Stimulated activated CD4-positive, alpha-beta T cell treated with anti-CD3 and anti-CD28 coated beads, Interleukin-15, amount 100 ng/mL, for 24 hours (primary cell): ENCODE results near the gene SOCS2.
"Not testable (repeated sequence)": the region's sequence is repeated elsewhere in the genome, so short reads cannot be mapped to it uniquely, and the experiment has no call there.

Experiments
- DNase-seq: peaks from one replicate; pipeline ENCODE4 v3.0.0-alpha.2; 2020

The SOCS2 gene

DNA sequence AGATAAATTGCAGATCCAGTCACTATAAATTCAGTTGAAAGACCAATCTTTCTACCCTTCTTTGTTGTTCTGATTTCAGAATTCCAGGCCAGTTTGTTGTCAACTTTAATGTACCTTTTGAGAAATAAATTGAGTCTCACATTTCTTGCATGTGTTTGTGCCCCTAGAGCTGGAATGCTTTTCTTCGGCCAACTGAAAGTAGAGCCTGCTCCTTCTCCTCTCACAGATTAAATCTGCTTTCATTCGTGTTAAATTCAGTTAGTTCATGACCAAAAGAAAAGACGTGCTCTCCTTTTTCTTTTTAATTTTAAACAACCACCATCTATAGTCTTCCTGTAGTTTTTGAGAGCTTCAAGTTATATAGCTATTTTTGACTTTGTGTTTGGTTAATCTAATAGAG is 22.9 kb downstream of the SOCS2 start:
- no peak for DNase-seq

DNA sequence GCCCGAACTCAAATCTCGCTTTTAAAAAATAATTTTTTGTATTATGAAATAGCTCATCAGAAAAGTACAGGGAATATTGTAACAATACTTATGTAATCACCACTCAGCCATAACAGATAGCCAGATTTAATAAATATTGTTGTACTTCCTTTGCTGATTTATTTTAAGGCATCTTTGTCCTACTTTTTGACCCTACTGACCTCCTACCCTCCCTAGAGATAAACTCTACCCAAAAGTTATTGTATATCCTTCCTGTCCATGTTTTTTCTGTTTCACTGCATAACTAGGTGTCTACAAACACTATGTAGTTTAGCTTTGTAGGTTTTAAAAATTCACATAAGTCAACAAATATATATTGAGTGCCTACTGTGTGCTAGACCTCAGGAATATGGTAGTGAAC is 25.1 kb downstream of the SOCS2 start:
- DNase-seq = no peak

DNA sequence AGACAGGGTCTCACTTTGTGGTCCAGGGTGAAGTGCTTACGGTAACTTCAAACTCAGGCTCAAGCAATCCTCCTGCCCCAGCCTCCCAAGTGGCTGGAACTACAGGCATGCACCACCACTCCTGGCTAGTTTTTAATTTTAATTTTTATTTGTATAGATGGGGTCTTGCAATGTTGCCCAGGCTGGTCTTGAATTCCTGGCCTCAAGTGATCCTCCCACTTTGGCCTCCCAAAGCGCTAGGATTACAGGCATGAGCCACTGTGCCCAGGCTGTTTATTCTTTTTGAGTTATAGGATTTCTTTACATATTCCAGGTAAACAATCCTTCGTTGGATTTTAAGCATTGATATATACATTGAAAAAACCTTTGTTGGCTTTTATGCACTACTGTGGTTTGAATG is 26.7 kb downstream of the SOCS2 start:
- no peak for DNase-seq

DNA sequence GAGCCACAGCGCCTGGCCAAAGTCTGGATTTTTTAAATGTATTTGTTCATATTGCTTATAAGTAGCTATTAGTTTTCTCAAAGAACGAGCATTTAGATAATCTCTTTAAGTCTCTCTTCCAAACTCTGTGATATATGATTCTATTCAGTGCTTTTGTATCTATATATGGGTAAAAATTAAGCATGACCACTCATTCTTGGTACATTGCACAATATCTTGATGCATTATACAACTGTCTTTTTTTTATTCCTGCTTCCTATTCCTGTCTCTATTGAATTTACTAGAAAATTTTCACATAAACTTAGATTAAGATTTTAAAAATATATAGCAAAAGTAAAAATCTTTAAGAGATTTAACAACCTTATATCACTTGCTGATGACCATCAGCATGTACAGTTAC is 29.1 kb downstream of the SOCS2 start:
- no peak for DNase-seq

DNA sequence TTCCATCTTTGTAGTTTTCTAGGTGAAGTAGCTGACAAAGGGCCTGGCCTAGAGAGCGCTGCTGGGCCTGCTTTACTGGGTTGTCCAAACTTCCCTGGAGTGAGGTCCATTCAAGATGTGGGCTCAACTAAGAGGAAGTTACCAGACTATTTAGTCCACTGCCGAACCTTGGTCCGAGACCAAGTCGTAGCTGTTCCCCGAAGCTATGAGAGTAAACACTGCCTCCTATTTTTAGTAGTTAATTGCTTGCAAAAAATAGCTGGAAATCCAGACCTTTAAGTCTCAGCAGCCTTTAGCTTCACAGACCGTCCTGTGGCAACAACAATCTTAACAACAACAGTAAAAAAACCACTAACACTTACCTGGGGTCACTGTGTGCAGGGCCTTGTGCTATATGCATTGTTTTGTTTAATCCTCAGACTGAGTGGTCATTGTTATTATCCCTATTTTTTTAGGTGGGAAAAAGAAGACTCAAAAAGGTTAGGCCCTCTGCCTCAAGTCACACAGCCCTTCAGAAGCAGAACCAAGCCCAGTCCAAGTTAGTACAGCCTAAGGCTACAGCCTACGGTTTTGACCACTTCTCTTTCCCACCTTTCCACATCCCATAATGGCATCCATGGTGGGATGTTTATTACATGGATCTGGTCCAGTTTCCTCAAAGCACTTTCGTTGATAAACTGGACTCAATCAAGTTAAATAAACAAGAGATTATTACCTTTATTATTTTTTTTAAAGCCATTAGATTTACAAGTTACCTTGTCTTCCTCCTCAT is 30.6 kb downstream of the SOCS2 start:
- no peak for DNase-seq

DNA sequence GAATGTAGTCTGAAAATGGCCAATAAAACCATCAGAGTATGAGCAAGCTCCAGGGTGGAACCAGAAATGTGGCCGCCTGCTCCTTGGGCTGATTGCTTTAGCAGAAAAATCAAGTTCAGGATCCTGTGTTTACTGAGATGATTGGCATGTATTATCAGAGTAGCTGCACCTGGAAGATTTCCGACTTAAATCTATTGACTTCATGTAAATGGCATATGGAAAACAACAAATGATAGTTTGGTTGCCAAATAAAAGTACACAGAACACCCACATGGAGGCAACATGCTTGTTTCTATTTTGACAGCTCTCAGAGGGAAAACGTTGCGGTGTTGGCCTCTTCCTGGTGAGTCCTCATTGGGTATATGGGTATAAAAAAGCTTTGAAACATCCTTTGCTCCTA is 31.3 kb downstream of the SOCS2 start:
- no peak for DNase-seq

DNA sequence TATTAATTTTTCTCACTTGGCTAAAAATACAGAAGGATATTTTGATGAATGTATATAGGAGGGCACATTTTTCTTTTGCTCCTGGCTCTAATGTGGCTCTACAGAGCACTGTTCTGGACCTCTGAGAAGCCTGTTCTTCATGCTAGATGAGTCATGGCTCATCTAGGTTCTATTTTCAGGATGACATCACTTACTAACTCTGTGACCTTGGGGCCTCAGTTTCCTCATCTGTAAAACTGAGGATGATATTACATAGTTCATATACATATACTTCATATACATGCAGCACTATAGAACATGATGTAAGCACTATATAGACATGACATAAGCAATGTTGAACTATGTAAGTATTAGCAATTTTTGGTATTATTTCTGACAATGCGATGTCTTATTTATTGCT is 35.8 kb downstream of the SOCS2 start:
- no peak for DNase-seq

DNA sequence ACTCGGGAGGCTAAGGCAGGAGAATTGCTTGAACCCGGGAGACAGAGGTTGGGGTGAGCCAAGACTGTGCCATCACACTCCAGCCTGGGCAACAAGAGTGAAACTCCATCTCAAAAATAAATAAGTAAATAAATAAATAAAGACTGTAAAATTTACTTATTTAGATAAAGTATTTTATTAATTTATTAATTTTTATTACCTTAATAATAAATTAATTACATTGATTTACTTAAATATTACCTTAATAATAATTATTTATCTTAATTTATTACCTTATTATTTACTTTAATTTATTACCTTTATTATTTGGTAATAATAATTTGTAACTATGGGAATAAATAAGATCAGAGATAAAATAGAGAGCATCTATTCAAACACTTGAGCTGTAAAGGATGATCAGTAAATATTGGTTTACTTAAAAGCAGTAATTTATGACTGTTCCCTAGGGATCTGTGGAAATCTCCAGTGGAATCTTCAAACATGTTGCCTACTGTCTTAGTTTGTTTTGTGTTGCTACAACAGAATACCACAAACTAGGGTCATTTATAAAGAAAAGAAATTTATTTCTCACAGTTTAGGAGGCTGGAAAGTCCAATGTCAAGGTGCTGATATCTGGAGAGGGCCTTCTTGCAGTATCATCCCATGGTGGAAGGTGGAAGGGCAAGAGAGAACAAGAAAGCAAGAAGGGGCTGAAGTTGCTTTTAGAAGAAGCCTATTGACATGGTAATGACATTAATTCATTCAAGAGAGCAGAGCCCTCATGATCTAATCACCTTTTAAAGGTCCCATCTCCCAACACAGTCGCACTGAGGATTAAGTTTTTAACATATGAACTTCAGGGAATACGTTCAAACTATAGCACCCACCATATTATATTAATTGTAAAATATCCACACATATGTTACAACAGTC is 37.1 kb downstream of the SOCS2 start:
- no peak for DNase-seq

DNA sequence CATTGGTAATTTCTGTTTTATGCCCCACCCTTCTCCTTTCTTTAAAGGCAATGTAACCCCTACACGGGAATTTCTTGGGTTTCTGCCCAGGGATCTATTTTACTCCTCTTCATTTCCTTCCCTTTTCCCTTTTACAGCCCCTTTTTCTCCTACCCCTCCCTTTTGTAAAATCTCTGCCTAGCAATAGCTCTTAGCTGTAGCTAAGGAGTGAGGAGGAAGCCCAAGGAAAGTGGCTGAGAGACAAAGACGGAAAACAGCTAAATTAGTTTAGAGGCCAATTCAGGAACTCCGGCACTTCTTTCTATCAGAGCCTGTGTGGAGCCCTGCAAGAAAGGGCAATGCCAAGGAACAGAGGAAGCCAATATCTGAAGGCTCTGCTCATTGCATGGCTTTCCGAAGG is 40.3 kb downstream of the SOCS2 start:
- no peak for DNase-seq

DNA sequence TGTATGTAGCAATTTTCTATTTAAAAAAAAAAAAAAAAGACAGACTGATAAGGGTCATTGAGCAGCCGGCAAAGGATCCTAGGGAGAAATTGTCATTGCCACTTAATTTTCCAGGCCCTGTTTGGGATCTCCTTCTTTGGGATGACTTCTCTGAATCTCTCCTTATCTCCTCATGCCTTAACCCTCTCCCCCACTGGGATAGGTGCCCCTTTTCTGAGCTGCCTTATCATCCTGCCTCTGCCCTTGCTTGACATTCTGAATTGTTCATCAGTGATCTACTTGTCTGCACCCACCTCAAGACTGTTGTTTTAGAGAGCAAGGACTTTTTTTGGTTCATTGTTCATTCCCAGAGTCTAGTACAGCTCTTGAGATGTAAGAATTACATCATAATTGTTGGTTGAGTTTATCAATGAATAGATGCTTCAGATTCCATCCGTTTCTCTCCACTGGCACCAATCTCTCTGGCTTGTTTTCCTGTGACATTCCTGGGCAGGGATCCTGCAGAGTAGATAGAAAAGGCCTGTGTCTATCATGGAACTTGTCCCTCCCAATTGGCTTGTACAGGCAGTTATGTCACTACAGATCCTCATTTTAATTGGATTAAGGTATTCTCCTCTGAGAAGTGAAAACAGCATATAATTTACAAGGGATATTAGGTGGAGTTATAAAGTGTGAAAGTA is 42.6 kb downstream of the SOCS2 start:
- no peak for DNase-seq

DNA sequence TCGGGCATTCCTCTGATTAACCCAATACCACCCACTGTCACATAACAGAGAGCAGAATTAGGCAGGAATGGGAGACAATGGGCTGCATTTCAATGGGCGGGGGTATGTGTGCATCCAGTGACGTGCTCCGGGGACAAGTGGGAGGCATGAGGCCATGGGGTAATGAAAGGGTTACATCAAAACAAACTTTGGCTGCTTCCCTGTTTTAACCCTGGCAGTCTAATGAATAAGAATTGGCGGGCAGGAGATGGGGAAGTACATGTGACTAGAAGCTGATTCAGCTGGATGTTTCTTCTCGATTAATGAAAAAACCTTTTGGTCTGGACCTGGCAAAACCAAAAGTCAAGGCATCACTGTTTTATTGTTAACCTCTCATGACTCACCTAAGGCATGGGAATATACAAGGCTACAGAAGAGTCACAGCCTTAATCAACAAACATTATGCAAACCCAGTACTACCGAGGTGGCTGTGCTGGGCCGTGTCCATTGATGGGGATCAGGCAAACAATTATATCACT is 44.2 kb downstream of the SOCS2 start:
- no peak for DNase-seq

DNA sequence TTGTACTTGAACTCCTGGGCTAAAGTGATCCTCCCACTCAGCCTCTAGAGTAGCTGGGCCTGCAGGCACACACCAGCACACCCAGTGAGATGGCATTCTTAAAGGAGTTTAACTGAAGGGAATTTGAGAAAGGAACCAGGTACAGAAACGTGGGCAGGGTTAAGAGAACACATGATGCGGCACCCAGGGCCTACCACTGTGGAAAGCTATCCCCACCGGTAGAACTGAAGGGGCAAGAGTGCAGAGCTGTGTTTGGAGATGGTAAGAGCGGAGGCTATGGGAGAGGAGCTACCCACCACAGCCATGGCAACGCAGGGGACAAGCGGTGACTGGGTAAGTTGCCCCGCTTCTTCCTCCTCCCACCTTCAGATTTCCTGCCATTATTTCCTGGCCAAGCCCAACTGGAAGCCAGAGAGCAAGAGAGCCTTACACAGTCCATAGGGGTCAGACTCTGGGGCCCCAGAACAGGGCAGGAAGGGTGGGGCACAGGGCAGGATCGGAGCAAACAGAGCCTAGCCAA is 46.5 kb downstream of the SOCS2 start:
- DNase-seq = no peak

DNA sequence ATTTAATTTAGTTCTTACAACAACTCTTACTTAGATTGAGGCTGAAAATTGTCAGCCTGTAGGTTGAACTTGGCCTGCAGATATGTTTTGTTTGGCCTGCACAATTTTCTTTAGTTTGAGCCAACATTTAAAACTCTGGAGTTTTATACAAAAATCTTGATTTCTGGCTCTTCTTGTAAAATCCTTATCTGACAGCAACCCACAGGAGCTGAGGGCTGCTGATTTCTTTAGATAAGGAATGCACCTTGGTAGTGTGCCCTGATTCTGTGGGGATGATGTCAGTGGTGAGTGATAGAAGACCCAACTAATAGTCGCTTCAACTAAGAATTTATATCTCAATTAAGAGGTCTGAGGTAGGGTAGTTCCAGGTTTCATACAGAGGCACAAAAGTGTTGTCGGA is 49.5 kb downstream of the SOCS2 start:
- no peak for DNase-seq

DNA sequence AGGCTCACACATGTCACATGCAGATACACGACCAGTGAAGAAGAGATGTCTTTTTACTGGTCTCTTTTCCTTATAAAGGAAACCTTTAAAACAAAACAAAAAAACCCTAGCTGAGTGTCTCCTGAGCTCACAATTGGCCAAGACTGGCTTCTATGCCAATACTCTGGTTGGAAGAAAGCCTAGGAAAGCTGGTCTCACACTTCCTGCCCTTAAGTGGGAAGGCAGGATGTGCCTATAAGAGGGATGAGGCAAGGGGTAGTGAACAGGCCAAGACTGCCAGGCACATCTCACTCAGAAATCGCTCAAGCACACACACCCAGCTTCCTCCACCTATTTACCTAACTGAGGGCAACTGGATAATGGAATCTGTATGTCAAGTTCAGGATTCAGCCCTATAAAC is 50.0 kb downstream of the SOCS2 start:
- DNase-seq = no peak

DNA sequence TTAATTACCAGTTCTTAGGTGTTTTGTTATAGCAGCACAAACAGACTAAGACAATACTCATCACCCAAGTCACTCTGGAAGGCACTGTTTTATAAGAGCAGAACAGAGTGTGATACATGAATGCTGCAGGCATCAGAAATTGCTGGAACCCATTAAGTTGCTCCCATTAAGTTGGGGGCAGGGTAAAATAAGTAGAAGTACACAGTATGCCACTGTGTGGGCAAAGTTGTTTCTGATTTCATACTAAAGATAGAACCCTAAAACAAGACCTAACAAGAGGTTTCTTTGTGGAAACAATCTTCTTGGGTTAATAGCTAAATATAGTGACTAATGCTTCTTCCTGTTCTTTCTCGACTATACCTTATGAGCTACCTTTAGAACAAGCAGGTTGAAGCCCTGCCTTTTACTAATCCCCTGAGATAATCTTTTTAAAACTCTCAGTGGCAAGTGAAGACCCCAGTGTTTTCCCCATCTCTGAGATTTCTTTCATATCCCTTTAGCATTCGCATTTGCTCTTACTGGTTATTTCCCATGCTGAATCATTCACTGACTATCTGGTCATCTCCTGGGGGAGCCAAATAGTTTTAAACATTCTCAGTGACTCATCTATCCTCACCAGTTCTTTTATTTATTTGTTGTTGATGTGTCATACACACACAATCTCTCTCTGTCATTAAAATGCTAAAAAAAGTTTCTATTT is 52.3 kb downstream of the SOCS2 start:
- DNase-seq = no peak

DNA sequence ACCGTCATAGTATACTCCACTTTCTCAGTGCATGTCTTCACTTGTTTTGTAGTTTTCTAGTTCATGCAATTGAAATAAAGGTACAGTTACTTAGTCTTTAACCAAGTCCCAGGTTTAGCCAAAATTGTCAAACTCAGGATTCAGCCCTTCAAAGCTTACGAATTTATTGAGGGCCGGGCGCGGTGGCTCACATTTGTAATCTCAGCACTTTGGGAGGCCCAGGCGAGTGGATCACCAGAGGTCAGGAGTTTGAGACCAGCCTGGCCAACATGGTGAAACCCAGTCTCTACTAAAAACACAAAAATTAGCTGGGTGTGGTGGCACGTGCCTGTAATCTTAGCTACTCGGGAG is 52.8 kb downstream of the SOCS2 start:
- DNase-seq = not testable (repeated sequence)

DNA sequence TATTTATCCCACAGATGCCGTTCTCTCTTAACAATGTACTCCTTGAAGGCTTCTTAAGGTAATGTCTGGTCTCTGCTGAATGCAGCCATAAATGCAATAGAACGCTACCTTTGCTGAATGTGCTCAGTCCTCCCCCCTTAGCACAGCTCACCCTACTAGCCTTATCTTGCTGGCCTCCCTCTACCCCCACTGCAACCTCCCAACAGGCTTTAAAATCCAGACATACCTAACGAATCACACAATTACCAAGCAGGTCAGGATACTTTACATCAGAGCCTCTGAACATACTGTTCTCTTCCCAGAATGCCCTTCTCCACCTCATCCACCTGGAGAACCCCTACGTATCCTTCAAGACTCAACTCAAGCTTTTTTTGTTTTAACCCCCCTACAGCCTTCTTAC is 53.7 kb downstream of the SOCS2 start:
- DNase-seq = no peak
